Right atrium auricular region (tissue), 2 donors: ENCODE results near the gene CACNA2D2. TPM values are rescaled to one million over a fixed set of nuclear protein-coding genes. Genes with fewer than 3 reads are reported as not detected.

Experiments
- DNase-seq: peaks from one replicate; pipeline ENCODE4 v3.0.0-alpha.2; 2019; ENCODE audit warnings: low spot score
- H3K27ac ChIP-seq, 2 donors: fragments of 200-600 bp; sonication (generic); 1 replicate in 1 of 2; 2 replicates in 1 of 2; pipeline ENCODE4 v1.5.1; 2016 to 2019
- H3K27me3 ChIP-seq, 2 donors: fragments of 200-600 bp; sonication (generic); one replicate each; pipeline versions ENCODE4 v1.5.1 to v1.6.0; 2017 to 2019
- H3K36me3 ChIP-seq: fragments of 200-600 bp; sonication (generic); one replicate; pipeline ENCODE4 v1.5.1; 2016
- H3K4me1 ChIP-seq, 2 donors: fragments of 200-600 bp; sonication (generic); one replicate each; pipeline versions ENCODE4 v1.5.1 to v1.6.0; 2017 to 2019
- H3K4me3 ChIP-seq, 2 donors: fragments of 200-600 bp; sonication (generic); 1 replicate in 1 of 2; 2 replicates in 1 of 2; pipeline ENCODE4 v1.5.1; 2017 to 2019; ENCODE audit warnings: mild to moderate bottlenecking in 1 of 2, moderate library complexity in 1 of 2
- H3K9me3 ChIP-seq, 2 donors: fragments of 200-600 bp; sonication (generic); one replicate each; pipeline ENCODE4 v1.5.1; 2019
- total RNA-seq, 2 donors: library from RNA; depleted of rRNA; stranded (reverse); fragments of >200 nt; gene quantifications; one replicate each; pipeline ENCODE4 v1.1.0, GENCODE V29; 2016
- TF ChIP-seq, protein P1 (sequence below), 2 donors: fragments of 200-600 bp; sonication (generic); IDR thresholded peaks; one replicate each; pipeline ENCODE4 v1.5.1; 2019; ENCODE audit warnings: antibody characterized with exemption in 2 of 2

CACNA2D2 gene
- total RNA-seq, 2 donors from 2014 or later: 3.7 to 6.2 TPM

DNA sequence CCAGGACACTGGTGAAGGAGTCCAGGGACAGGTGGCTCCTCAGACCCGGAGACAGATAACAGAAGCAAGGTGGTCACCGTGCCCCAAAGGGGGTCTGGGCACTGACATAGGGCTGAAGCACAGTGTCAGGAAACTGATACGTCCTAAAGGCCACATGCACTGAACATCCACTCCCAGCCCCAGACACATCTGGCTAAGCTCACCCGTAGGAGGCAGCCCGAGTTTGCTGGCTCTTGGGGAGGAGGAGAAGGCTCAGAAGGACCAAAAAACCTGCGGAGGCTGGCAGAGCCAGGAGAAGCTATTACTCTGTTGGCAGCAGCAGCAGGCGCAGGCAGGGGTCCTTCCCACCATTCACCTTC, 1.2 kb downstream of the CACNA2D2 start:
- Histone ChIP-seq H3K4me1 (peaks cover 0 to 16% of the 10 kb centered on the region in 2 donors), H3K9me3 (no peaks in the 10 kb centered on the region), H3K27me3 (no peaks in the 10 kb centered on the region), H3K27ac (no peak overlapping the region), H3K4me3 (peak overlapping the region; percentile 58 to 66), H3K36me3 (no peaks in the 10 kb centered on the region)
- DNase-seq: no peak
- TF ChIP-seq, protein P1, sequence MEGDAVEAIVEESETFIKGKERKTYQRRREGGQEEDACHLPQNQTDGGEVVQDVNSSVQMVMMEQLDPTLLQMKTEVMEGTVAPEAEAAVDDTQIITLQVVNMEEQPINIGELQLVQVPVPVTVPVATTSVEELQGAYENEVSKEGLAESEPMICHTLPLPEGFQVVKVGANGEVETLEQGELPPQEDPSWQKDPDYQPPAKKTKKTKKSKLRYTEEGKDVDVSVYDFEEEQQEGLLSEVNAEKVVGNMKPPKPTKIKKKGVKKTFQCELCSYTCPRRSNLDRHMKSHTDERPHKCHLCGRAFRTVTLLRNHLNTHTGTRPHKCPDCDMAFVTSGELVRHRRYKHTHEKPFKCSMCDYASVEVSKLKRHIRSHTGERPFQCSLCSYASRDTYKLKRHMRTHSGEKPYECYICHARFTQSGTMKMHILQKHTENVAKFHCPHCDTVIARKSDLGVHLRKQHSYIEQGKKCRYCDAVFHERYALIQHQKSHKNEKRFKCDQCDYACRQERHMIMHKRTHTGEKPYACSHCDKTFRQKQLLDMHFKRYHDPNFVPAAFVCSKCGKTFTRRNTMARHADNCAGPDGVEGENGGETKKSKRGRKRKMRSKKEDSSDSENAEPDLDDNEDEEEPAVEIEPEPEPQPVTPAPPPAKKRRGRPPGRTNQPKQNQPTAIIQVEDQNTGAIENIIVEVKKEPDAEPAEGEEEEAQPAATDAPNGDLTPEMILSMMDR (IDR thresholded peaks at IDR 0.05): no peak

DNA sequence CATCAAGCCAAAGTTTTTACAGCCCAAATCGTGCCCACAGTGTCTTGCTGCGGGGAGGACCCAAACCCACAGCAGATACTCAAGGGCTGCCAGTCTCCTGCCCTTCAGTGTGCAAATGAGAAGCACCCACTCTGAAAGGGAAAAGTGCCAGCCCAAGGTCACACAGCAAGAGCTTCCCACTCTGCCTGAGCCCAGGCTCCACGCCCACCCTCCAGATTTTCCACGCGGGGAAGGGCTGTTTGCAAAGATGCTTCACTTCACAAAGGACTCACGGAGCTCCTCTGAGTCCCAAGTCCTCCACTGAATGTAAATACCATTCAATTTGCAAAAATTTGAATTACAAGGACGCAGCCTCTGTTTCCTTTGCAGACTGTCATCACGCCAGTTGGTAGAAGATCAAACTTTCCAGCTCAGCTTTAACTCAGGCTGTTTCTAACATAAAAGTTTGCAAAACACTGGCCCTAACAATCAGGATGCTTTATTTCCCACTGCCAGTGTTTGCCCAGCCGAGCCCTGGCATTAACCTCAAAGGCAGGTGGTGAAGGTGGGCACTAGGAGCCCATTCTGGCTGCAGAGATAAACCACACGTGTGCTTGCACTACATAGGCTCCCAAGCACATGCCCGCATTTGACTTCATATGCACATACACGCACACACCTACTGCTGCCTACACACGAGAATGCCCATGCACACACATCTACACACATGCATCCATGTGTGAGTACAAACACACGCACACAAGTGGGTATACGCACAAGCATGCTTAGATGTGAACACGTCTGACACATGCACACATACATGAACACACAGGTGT, 7.6 kb downstream of the CACNA2D2 start:
- Histone ChIP-seq H3K36me3 (no peaks in the 10 kb centered on the region), H3K27ac (no peak overlapping the region), H3K27me3 (no peaks in the 10 kb centered on the region), H3K4me3 (no peak overlapping the region), H3K4me1 (peaks cover 0 to 5% of the 10 kb centered on the region in 2 donors), H3K9me3 (no peaks in the 10 kb centered on the region)
- TF ChIP-seq, protein P1 (IDR thresholded peaks at IDR 0.05): no peak
- DNase-seq: no peak

DNA sequence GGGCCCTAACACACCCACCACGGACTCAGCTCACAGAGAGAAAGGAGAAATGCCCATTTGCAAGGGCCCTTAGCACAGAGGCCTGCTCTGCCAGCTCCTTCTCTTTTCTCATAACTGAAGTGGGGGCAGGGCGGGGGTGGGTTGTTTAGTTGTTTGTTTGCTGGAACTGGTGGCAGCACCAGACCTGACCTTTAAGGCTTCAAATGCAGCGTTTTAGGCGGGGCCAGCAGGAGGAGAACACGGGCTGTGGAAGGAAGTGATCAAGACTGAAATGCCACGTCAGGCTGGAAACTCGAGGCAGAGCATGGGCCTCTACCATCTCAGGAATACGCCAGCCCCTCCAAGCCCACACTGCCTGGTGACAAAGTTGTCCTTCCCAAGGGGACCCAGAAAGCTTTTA, 9.3 kb downstream of the CACNA2D2 start:
- H3K4me3 ChIP-seq: no peak overlapping the region
- no peaks in the 10 kb centered on the region for H3K27me3 ChIP-seq
- no peaks in the 10 kb centered on the region for H3K36me3 ChIP-seq
- H3K4me1 ChIP-seq: peaks cover 0 to 8% of the 10 kb centered on the region in 2 donors
- DNase-seq: no peak
- H3K9me3 ChIP-seq: no peaks in the 10 kb centered on the region
- TF ChIP-seq, protein P1 (IDR thresholded peaks at IDR 0.05): no peak
- H3K27ac ChIP-seq: no peak overlapping the region

DNA sequence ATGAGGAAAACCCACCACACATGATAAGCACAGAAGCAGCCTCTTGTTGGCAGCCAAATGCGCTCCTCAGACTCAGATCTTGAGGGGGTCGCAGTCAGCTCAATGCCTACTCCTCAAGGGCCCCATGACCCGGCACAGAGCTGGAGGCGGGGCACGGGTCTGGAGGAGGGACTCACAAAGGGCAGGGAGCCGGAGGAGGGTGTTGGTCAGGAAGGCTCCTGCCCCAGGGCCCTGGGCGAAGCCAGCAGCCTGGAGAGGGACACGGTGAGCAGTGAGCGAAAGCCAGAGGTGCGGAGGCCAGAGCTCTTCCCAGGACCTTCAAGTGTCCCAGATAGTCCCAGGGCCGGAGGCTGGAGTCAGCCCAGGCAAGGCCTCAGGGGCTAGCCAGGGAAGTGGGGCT, 9.8 kb downstream of the CACNA2D2 start:
- DNase-seq: no peak
- TF ChIP-seq, protein P1 (IDR thresholded peaks at IDR 0.05): no peak
- no peak overlapping the region for H3K27ac ChIP-seq
- no peaks in the 10 kb centered on the region for H3K9me3 ChIP-seq
- H3K4me1 ChIP-seq: peaks cover 0 to 8% of the 10 kb centered on the region in 2 donors
- no peak overlapping the region for H3K4me3 ChIP-seq
- no peaks in the 10 kb centered on the region for H3K36me3 ChIP-seq
- no peaks in the 10 kb centered on the region for H3K27me3 ChIP-seq

DNA sequence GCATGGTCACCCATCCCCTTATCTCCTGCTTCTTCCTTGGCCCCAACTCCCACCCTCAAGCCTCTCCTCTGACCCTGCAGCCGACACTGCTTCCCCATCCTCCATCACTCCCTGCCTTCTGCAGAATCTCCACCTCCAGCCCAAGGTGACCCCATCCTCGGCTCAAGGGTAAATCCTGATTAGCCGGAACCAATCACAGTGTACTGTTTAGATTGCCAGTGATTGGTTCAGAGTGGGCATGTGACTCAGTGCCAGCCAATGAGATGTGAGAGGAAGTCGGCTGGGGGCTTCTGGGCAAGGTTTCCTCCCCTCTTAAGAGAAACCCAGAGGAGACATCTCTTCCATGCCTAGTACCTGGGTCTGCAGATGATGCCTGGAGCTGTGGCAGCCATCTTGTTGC, 10.3 kb downstream of the CACNA2D2 start:
- TF ChIP-seq, protein P1 (IDR thresholded peaks at IDR 0.05): no peak
- H3K4me3 ChIP-seq: no peak overlapping the region
- H3K27me3 ChIP-seq: no peaks in the 10 kb centered on the region
- no peaks in the 10 kb centered on the region for H3K9me3 ChIP-seq
- no peaks in the 10 kb centered on the region for H3K36me3 ChIP-seq
- H3K4me1 ChIP-seq: peaks cover 0 to 8% of the 10 kb centered on the region in 2 donors
- DNase-seq: no peak
- H3K27ac ChIP-seq: no peak overlapping the region

DNA sequence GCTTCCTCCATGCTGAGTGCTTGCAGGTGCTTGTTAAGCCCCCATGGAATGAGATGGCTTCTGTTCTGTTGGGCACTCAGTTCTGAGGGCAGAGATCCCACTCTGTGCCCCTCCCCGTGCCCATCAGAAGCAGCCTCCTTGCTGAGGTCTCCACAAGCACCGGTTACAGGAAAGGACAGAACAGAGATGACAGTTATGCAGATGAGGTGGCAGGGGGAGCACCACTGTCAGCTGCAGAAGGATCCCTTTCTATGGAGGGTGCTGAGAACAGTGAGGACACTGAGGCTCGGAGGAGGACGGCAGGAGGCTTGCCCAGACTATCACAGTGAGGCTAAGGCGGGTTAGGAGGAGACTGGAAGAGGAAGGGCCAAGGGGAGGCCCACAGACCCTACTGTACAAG, 12.4 kb downstream of the CACNA2D2 start:
- Histone ChIP-seq H3K4me1 (peaks cover 0 to 8% of the 10 kb centered on the region in 2 donors), H3K27ac (no peak overlapping the region), H3K9me3 (no peaks in the 10 kb centered on the region), H3K36me3 (no peaks in the 10 kb centered on the region), H3K27me3 (no peaks in the 10 kb centered on the region), H3K4me3 (no peak overlapping the region)
- DNase-seq: no peak
- TF ChIP-seq, protein P1 (IDR thresholded peaks at IDR 0.05): no peak
